H1 (cell line): ENCODE results near the gene PXMP4. TPM values are rescaled to one million over a fixed set of nuclear protein-coding genes. Genes with fewer than 3 reads are reported as not detected.

Experiments used
- CTCF ChIA-PET: fragments of 300-600 bp; sonication (Branson Sonifier 250); formaldehyde crosslinking; loops from one replicate; lab custom pipeline; 2021; ENCODE audit not compliant: partially characterized antibody; lab: Charles Lee
- POLR2A ChIA-PET: fragments of 300-600 bp; sonication (Branson Sonifier 250); formaldehyde crosslinking; loops from one replicate; lab custom pipeline; 2021; ENCODE audit warnings: inconsistent platforms; ENCODE audit not compliant: partially characterized antibody; lab: Charles Lee
- DNase-seq, 2 experiments: peaks; one replicate each; pipeline versions ENCODE4 v3.0.0 to v3.0.0-alpha.2; 2010 to 2022; ENCODE audit warnings: low spot score in 2 of 2, low read depth in 1 of 2, mixed read lengths in 1 of 2
- FAIRE-seq: peaks from 2 replicates; lab custom pipeline; 2011; peaks lifted over from hg19 to GRCh38; lab: Jason Lieb, UNC
- H2AFZ ChIP-seq: 2 replicates; pipeline ENCODE4 v1.8.1; 2012; ENCODE audit warnings: low read length, inconsistent platforms
- H2AK5ac ChIP-seq: 2 replicates; pipeline ENCODE4 v1.6.1; 2013; ENCODE audit warnings: low read depth, low read length
- H2BK120ac ChIP-seq: replicated peaks from 2 replicates; pipeline ENCODE3; 2013; ENCODE audit warnings: low read depth, low read length, inconsistent platforms
- H2BK12ac ChIP-seq: 2 replicates; pipeline ENCODE4 v1.6.1; 2013; ENCODE audit warnings: low read depth, low read length
- H2BK15ac ChIP-seq: 2 replicates; pipeline ENCODE4 v1.6.1; 2013; ENCODE audit warnings: low read length
- H2BK20ac ChIP-seq: 2 replicates; pipeline ENCODE4 v1.6.1; 2013; ENCODE audit warnings: low read length
- H2BK5ac ChIP-seq: 2 replicates; pipeline ENCODE4 v1.6.1; 2013; ENCODE audit warnings: low read depth, low read length
- H3K14ac ChIP-seq: 2 replicates; pipeline ENCODE4 v1.6.1; 2013; ENCODE audit warnings: inconsistent platforms; ENCODE audit not compliant: insufficient read length
- H3K18ac ChIP-seq: 2 replicates; pipeline ENCODE4 v1.6.1; 2013; ENCODE audit warnings: low read length; ENCODE audit errors: extremely low read depth
- H3K23ac ChIP-seq: 2 replicates; pipeline ENCODE4 v1.6.1; 2013; ENCODE audit warnings: inconsistent platforms; ENCODE audit not compliant: insufficient read length
- H3K23me2 ChIP-seq: 2 replicates; pipeline ENCODE4 v1.6.1; 2013; ENCODE audit warnings: low read depth, low read length
- H3K27ac ChIP-seq: 2 replicates; pipeline ENCODE4 v1.6.1; 2011; ENCODE audit warnings: low read depth, low read length, inconsistent platforms
- H3K27me3 ChIP-seq, 4 experiments: replicated peaks in 1 of 4; 1 replicate in 1 of 4; 2 replicates in 3 of 4; pipeline versions ENCODE4 v1.6.1 to v1.8.1; 2011 to 2013; ENCODE audit warnings: low read length in 3 of 4, mild to moderate bottlenecking in 3 of 4, inconsistent platforms in 2 of 4, mixed read lengths in 2 of 4, moderate library complexity in 1 of 4; ENCODE audit not compliant: control insufficient read depth in 3 of 4, insufficient read depth in 3 of 4; ENCODE audit errors: extremely low read depth in 1 of 4
- H3K36me3 ChIP-seq, 4 experiments: 2 replicates each; pipeline versions ENCODE4 v1.6.1 to v1.8.1; 2011 to 2013; ENCODE audit warnings: mild to moderate bottlenecking in 4 of 4, low read length in 3 of 4, moderate library complexity in 2 of 4, control low read depth in 1 of 4, inconsistent platforms in 1 of 4; ENCODE audit not compliant: insufficient read depth in 4 of 4, control insufficient read depth in 2 of 4
- H3K4ac ChIP-seq: replicated peaks from 2 replicates; pipeline ENCODE3; 2013; ENCODE audit warnings: low read length, low read depth, mixed read lengths, inconsistent platforms; ENCODE audit not compliant: insufficient read length
- H3K4me1 ChIP-seq, 4 experiments: replicated peaks in 1 of 4; 1 replicate in 1 of 4; 2 replicates in 3 of 4; pipeline versions ENCODE4 v1.6.1 to v1.8.1; 2011 to 2013; ENCODE audit warnings: low read length in 3 of 4, inconsistent platforms in 2 of 4, mixed read lengths in 1 of 4; ENCODE audit not compliant: insufficient read depth in 4 of 4, control insufficient read depth in 3 of 4
- H3K4me2 ChIP-seq, 2 experiments: 2 replicates each; pipeline versions ENCODE4 v1.6.1 to v1.8.1; 2011 to 2013; ENCODE audit warnings: low read depth in 2 of 2, low read length in 2 of 2, control low read depth in 1 of 2, inconsistent platforms in 1 of 2, mild to moderate bottlenecking in 1 of 2; ENCODE audit not compliant: insufficient read depth in 1 of 2
- H3K4me3 ChIP-seq, 4 experiments: fragments of 200-600, 300-600 bp in 1 of 4; sonication (generic), shearing (Covaris generic), sonication (Bioruptor Twin) in 1 of 4; 2 replicates each; pipeline versions ENCODE4 v1.5.1 to v1.8.1; 2011 to 2016; ENCODE audit warnings: low read length in 4 of 4, low read depth in 3 of 4, control low read depth in 2 of 4, inconsistent platforms in 2 of 4, mild to moderate bottlenecking in 2 of 4, mixed read lengths in 1 of 4, moderate library complexity in 1 of 4; ENCODE audit not compliant: insufficient read depth in 2 of 4; ENCODE audit errors: extremely low read depth in 1 of 4
- H3K56ac ChIP-seq: replicated peaks from 2 replicates; pipeline ENCODE3; 2013; ENCODE audit warnings: low read depth, mild to moderate bottlenecking, mixed read lengths, low read length, inconsistent platforms; ENCODE audit not compliant: insufficient read length
- H3K79me1 ChIP-seq: 2 replicates; pipeline ENCODE4 v1.6.1; 2013; ENCODE audit warnings: low read depth, low read length, control low read depth
- H3K79me2 ChIP-seq, 2 experiments: 2 replicates each; pipeline versions ENCODE4 v1.6.1 to v1.8.1; 2012 to 2013; ENCODE audit warnings: low read length in 2 of 2, mild to moderate bottlenecking in 2 of 2, inconsistent platforms in 1 of 2; ENCODE audit not compliant: insufficient read depth in 2 of 2, control insufficient read depth in 1 of 2
- H3K9ac ChIP-seq, 4 experiments: replicated peaks in 1 of 4; 1 replicate in 1 of 4; 2 replicates in 3 of 4; pipeline versions ENCODE4 v1.6.1 to v1.8.1; 2011 to 2013; ENCODE audit warnings: low read depth in 3 of 4, low read length in 3 of 4, control low read depth in 2 of 4, mild to moderate bottlenecking in 2 of 4, moderate library complexity in 2 of 4, inconsistent platforms in 1 of 4; ENCODE audit errors: extremely low read depth in 1 of 4
- H3K9me3 ChIP-seq, 2 experiments: 2 replicates each; pipeline versions ENCODE4 v1.6.1 to v1.8.1; 2012 to 2013; ENCODE audit warnings: mild to moderate bottlenecking in 2 of 2, moderate library complexity in 2 of 2, control low read depth in 1 of 2, inconsistent platforms in 1 of 2, low read depth in 1 of 2, low read length in 1 of 2, mixed read lengths in 1 of 2; ENCODE audit not compliant: insufficient read depth in 2 of 2
- H4K20me1 ChIP-seq, 2 experiments: replicated peaks in 1 of 2; 2 replicates each; pipeline versions ENCODE3 to v1.8.1; 2011 to 2013; ENCODE audit warnings: inconsistent platforms in 2 of 2, low read length in 2 of 2, mild to moderate bottlenecking in 1 of 2; ENCODE audit not compliant: insufficient read depth in 2 of 2, control insufficient read depth in 1 of 2
- H4K5ac ChIP-seq: 2 replicates; pipeline ENCODE4 v1.6.1; 2013; ENCODE audit warnings: low read length, low read depth, mixed read lengths, inconsistent platforms; ENCODE audit not compliant: insufficient read length
- H4K8ac ChIP-seq: 2 replicates; pipeline ENCODE4 v1.8.0; 2013; ENCODE audit warnings: mild to moderate bottlenecking, moderate library complexity, low read length, inconsistent platforms; ENCODE audit not compliant: insufficient read depth; ENCODE audit errors: extremely low read depth
- H4K91ac ChIP-seq: replicated peaks from 2 replicates; pipeline ENCODE3; 2013; ENCODE audit warnings: low read length, mixed read lengths, inconsistent platforms; ENCODE audit not compliant: insufficient read length
- EZH2 ChIP-seq: fragments of 200-600 bp; sonication (generic); IDR thresholded peaks from 2 replicates; pipeline ENCODE4 v1.7.1; 2012; ENCODE audit warnings: low read depth, mild to moderate bottlenecking, moderate library complexity, low read length, inconsistent platforms; ENCODE audit not compliant: severe bottlenecking
- POLR2A ChIP-seq, 2 experiments: IDR thresholded peaks; 1 replicate in 1 of 2; 2 replicates in 1 of 2; pipeline ENCODE4 v1.6.1; 2011; ENCODE audit warnings: low read depth in 2 of 2, low read length in 2 of 2, mild to moderate bottlenecking in 2 of 2; ENCODE audit errors: control extremely low read depth in 1 of 2
- WGBS, 2 experiments: shearing (Covaris generic) in 1 of 2; methylation state at CpG; one replicate each; pipeline versions ENCODE4 v1.1.6 to v1.1.7; 2013 to 2015; ENCODE audit warnings: low lambda C conversion rate in 2 of 2, mixed read lengths in 2 of 2, inconsistent platforms in 1 of 2, low coverage in 1 of 2, missing lambda C conversion rate in 1 of 2; ENCODE audit not compliant: insufficient replicate concordance in 2 of 2, insufficient coverage in 1 of 2, insufficient read length in 1 of 2; ENCODE audit errors: extremely low coverage in 1 of 2, missing lambda C conversion rate in 1 of 2; 5-methylcytosine and 5-hydroxymethylcytosine counted together
- polyA plus RNA-seq, 7 experiments: library from polyadenylated mRNA; depleted of rRNA in 3 of 7; stranded (reverse) in 5 of 7; unstranded in 2 of 7; fragments of >200 nt in 5 of 7; fragments of 200-250 nt in 2 of 7; gene quantifications; 1 replicate in 5 of 7; 2 replicates in 1 of 7; 4 replicates in 1 of 7; pipeline versions ENCODE4 v1.2.1 to v1.2.3, GENCODE V29; 2011 to 2013; ENCODE audit warnings: missing spikeins in 2 of 7, mixed read lengths in 2 of 7
- total RNA-seq: library from RNA; stranded (reverse); fragmentation: NEBNext Ultra II Directional; extraction: Animal tissue kit (Norgen Biotek cat#: 25700); gene quantifications from 2 replicates; pipeline ENCODE4 v1.2.1, GENCODE V29; 2021

PXMP4 gene
- total and polyA plus RNA-seq, 2 of the 8 experiments (the other 6 are each of a cell fraction or from before 2014, with no cell fraction given): 3.3 to 3.4 TPM

DNA sequence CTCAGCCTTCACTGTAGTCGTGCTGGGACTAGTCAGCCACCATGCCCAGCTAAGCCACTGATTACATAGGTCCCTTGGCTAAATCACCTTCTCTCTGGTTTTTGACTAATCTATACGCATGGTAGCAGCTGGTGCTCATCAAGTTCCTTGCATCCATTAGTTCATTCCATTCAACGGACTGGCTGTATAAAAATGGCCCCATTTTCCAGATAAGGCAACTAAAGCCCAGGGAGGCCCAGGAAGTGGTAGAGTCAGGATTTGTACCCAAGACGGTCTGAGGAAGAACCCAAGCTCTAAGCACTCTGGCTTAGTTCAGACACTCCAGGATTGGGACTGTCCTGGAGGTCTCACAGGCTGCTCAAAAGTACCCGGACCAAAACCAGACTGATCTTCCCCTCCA is 38.8 kb downstream of the PXMP4 start:
- H3K23me2 ChIP-seq: peaks cover 9% of the 10 kb centered on the region
- no peak overlapping the region for H2AFZ ChIP-seq
- H3K9me3 ChIP-seq: no peaks in the 10 kb centered on the region
- H3K4me1 ChIP-seq: peaks cover 4 to 20% (median 10%) of the 10 kb centered on the region in 4 experiments
- peaks cover 0 to 51% of the 10 kb centered on the region in 2 experiments; a peak in 3 of 4 replicates for H3K79me2 ChIP-seq
- WGBS, 2 experiments: 88% methylated on average over 5 of the region's 5 CpGs; no CpG with 5 or more reads in 1 of the 2 experiments
- H3K36me3 ChIP-seq: peaks cover 18 to 37% (median 30%) of the 10 kb centered on the region in 4 experiments; a peak in 7 of 8 replicates
- no peak overlapping the region for H2BK20ac ChIP-seq
- no peak overlapping the region for H3K14ac ChIP-seq
- no peak overlapping the region for H3K18ac ChIP-seq
- peaks cover 19 to 55% of the 10 kb centered on the region in 2 experiments for H4K20me1 ChIP-seq
- DNase-seq: no peak
- H4K8ac ChIP-seq: no peak overlapping the region
- TF ChIP-seq EZH2: no peak
- TF ChIP-seq POLR2A (IDR thresholded peaks at IDR 0.05; ENCODE audit: control extremely low read depth in 1 of 2, low read depth in 2 of 2, low read length in 2 of 2): peak in 1 of 2 experiments; percentile 43; a peak in 1 of 3 replicates
- TF ChIP-seq, all 59 proteins: peak for 1
- Histone ChIP-seq H3K4ac (no peak overlapping the region), H3K27me3 (no peaks in the 10 kb centered on the region), H2AK5ac (no peak overlapping the region), H2BK5ac (no peak overlapping the region), H4K5ac (no peak overlapping the region), H2BK120ac (no peak overlapping the region), H3K4me2 (no peak overlapping the region), H3K79me1 (peaks cover 19% of the 10 kb centered on the region), H3K56ac (no peak overlapping the region), H3K23ac (no peak overlapping the region), H3K27ac (no peak overlapping the region), H3K9ac (no peak overlapping the region), H3K4me3 (no peak overlapping the region), H2BK12ac (no peak overlapping the region), H4K91ac (no peak overlapping the region), H2BK15ac (no peak overlapping the region)
- POLR2A ChIA-PET: interaction anchor here (1.1 to 14.0 kb wide), 3 partner anchors 14 to 211 kb away, joined by 3 to 245 read pairs (median 3); partner anchors contain the start of genes ACTL10, C20orf144 and NECAB3
- no peak for FAIRE-seq
- CTCF ChIA-PET: interaction anchor here (0.8 to 2.2 kb wide), 4 partner anchors 10 to 157 kb away, joined by 3 to 14 read pairs (median 4); partner anchors contain the start of gene ACTL10
